Central memory CD8-positive, alpha-beta T cell (primary cell): ENCODE results near the gene LYRM7.

ENCODE experiments used
- ATAC-seq: fragments of 150-1000 bp; cut with Tn5 transposase; replicated peaks from 2 replicates; pipeline ENCODE4 v1.10.0; 2022; ENCODE audit warnings: mild to moderate bottlenecking, moderate FRiP score, moderate number of reproducible peaks; ENCODE audit not compliant: poor library complexity, severe bottlenecking; ENCODE audit errors: extremely low read depth
- DNase-seq, 2 donors: peaks; one replicate each; pipeline ENCODE4 v3.0.0; 2021; ENCODE audit warnings: low spot score in 2 of 2
- H3K27ac Mint-ChIP-seq: one replicate; pipeline ENCODE4 v1.8.0; 2022; ENCODE audit warnings: low read depth, mild to moderate bottlenecking, moderate library complexity, mixed read lengths
- H3K27me3 Mint-ChIP-seq: one replicate; pipeline ENCODE4 v1.8.0; 2022; ENCODE audit warnings: mixed read lengths
- H3K36me3 Mint-ChIP-seq: one replicate; pipeline ENCODE4 v1.8.0; 2022; ENCODE audit warnings: mild to moderate bottlenecking, moderate library complexity, mixed read lengths; ENCODE audit not compliant: insufficient read depth
- H3K4me1 Mint-ChIP-seq: one replicate; pipeline ENCODE4 v1.8.0; 2022; ENCODE audit warnings: mixed read lengths
- H3K4me3 Mint-ChIP-seq: one replicate; pipeline ENCODE4 v1.8.0; 2022; ENCODE audit warnings: mild to moderate bottlenecking, moderate library complexity, mixed read lengths
- H3K9me3 Mint-ChIP-seq: one replicate; pipeline ENCODE4 v1.8.0; 2022; ENCODE audit warnings: mixed read lengths

LYRM7 gene

GRCh38 chr5:131212471-131213021, 41.8 kb downstream of the LYRM7 start:
- ATAC-seq (no peak), DNase-seq (no peak)
- Mint-ChIP-seq H3K4me1 (peaks cover 46% of the 10 kb centered on the region), H3K36me3 (peaks cover 11% of the 10 kb centered on the region), H3K27ac (peak overlapping the region; percentile 1), H3K9me3 (no peaks in the 10 kb centered on the region), H3K4me3 (no peak overlapping the region), H3K27me3 (no peaks in the 10 kb centered on the region)

- Mint-ChIP-seq H3K27ac (no peak overlapping the region), H3K4me3 (no peak overlapping the region), H3K36me3 (peaks cover 9% of the 10 kb centered on the region), H3K4me1 (peaks cover 36% of the 10 kb centered on the region), H3K9me3 (no peaks in the 10 kb centered on the region), H3K27me3 (no peaks in the 10 kb centered on the region)
- DNase-seq (no peak), ATAC-seq (no peak)
These were observed 44.0 kb downstream of the LYRM7 start for GRCh38 chr5:131214609-131215227.

GRCh38 chr5:131217791-131218190, 47.0 kb downstream of the LYRM7 start:
- ATAC-seq (no peak), DNase-seq (no peak)
- H3K4me3 Mint-ChIP-seq: no peak overlapping the region
- H3K27ac Mint-ChIP-seq: no peak overlapping the region
- no peaks in the 10 kb centered on the region for H3K9me3 Mint-ChIP-seq
- H3K36me3 Mint-ChIP-seq: peaks cover 2% of the 10 kb centered on the region
- no peaks in the 10 kb centered on the region for H3K27me3 Mint-ChIP-seq
- peaks cover 15% of the 10 kb centered on the region for H3K4me1 Mint-ChIP-seq

- Mint-ChIP-seq H3K4me3 (no peak overlapping the region), H3K27me3 (no peaks in the 10 kb centered on the region), H3K9me3 (no peaks in the 10 kb centered on the region), H3K27ac (no peak overlapping the region), H3K4me1 (peaks cover 15% of the 10 kb centered on the region), H3K36me3 (peaks cover 2% of the 10 kb centered on the region)
- ATAC-seq (no peak), DNase-seq (no peak)
These were observed 47.6 kb downstream of the LYRM7 start for GRCh38 chr5:131218392-131218791.

- H3K4me3 Mint-ChIP-seq: no peak overlapping the region
- H3K36me3 Mint-ChIP-seq: peaks cover 2% of the 10 kb centered on the region
- no peaks in the 10 kb centered on the region for H3K9me3 Mint-ChIP-seq
- DNase-seq (no peak), ATAC-seq (no peak)
- H3K27ac Mint-ChIP-seq: no peak overlapping the region
- no peaks in the 10 kb centered on the region for H3K27me3 Mint-ChIP-seq
- no peaks in the 10 kb centered on the region for H3K4me1 Mint-ChIP-seq
These were observed 49.8 kb downstream of the LYRM7 start for GRCh38 chr5:131220566-131220965.

GRCh38 chr5:131221008-131221703, 50.4 kb downstream of the LYRM7 start:
- ATAC-seq (no peak), DNase-seq (no peak)
- H3K4me1 Mint-ChIP-seq: no peaks in the 10 kb centered on the region
- no peak overlapping the region for H3K27ac Mint-ChIP-seq
- H3K9me3 Mint-ChIP-seq: no peaks in the 10 kb centered on the region
- H3K4me3 Mint-ChIP-seq: no peak overlapping the region
- no peaks in the 10 kb centered on the region for H3K27me3 Mint-ChIP-seq
- no peaks in the 10 kb centered on the region for H3K36me3 Mint-ChIP-seq

GRCh38 chr5:131221888-131222287, 51.1 kb downstream of the LYRM7 start:
- H3K27ac Mint-ChIP-seq: no peak overlapping the region
- no peaks in the 10 kb centered on the region for H3K9me3 Mint-ChIP-seq
- ATAC-seq (no peak), DNase-seq (no peak)
- H3K4me3 Mint-ChIP-seq: no peak overlapping the region
- H3K4me1 Mint-ChIP-seq: no peaks in the 10 kb centered on the region
- H3K27me3 Mint-ChIP-seq: no peaks in the 10 kb centered on the region
- no peaks in the 10 kb centered on the region for H3K36me3 Mint-ChIP-seq

- DNase-seq (no peak), ATAC-seq (no peak)
- H3K4me1 Mint-ChIP-seq: no peaks in the 10 kb centered on the region
- H3K36me3 Mint-ChIP-seq: no peaks in the 10 kb centered on the region
- no peak overlapping the region for H3K27ac Mint-ChIP-seq
- peak overlapping the region; percentile 8 for H3K4me3 Mint-ChIP-seq
- no peaks in the 10 kb centered on the region for H3K9me3 Mint-ChIP-seq
- H3K27me3 Mint-ChIP-seq: no peaks in the 10 kb centered on the region
These were observed 52.0 kb downstream of the LYRM7 start for GRCh38 chr5:131222731-131223130.

GRCh38 chr5:131223751-131224386, 53.1 kb downstream of the LYRM7 start:
- DNase-seq: no peak
- no peak overlapping the region for H3K27ac Mint-ChIP-seq
- no peak for ATAC-seq
- no peaks in the 10 kb centered on the region for H3K36me3 Mint-ChIP-seq
- no peaks in the 10 kb centered on the region for H3K27me3 Mint-ChIP-seq
- H3K4me1 Mint-ChIP-seq: no peaks in the 10 kb centered on the region
- H3K4me3 Mint-ChIP-seq: no peak overlapping the region
- no peaks in the 10 kb centered on the region for H3K9me3 Mint-ChIP-seq

- no peak for DNase-seq
- Mint-ChIP-seq H3K36me3 (no peaks in the 10 kb centered on the region), H3K9me3 (no peaks in the 10 kb centered on the region), H3K27me3 (no peaks in the 10 kb centered on the region), H3K27ac (no peak overlapping the region), H3K4me3 (no peak overlapping the region), H3K4me1 (no peaks in the 10 kb centered on the region)
- peak; percentile 55 for ATAC-seq
These were observed 53.9 kb downstream of the LYRM7 start for GRCh38 chr5:131224387-131225201.

GRCh38 chr5:131225282-131225974, 54.7 kb downstream of the LYRM7 start:
- no peak overlapping the region for H3K4me3 Mint-ChIP-seq
- H3K36me3 Mint-ChIP-seq: no peaks in the 10 kb centered on the region
- H3K27ac Mint-ChIP-seq: no peak overlapping the region
- no peaks in the 10 kb centered on the region for H3K4me1 Mint-ChIP-seq
- DNase-seq (no peak), ATAC-seq (no peak)
- no peaks in the 10 kb centered on the region for H3K9me3 Mint-ChIP-seq
- H3K27me3 Mint-ChIP-seq: no peaks in the 10 kb centered on the region

GRCh38 chr5:131226899-131227298, 56.2 kb downstream of the LYRM7 start:
- no peak overlapping the region for H3K27ac Mint-ChIP-seq
- no peak for DNase-seq

More at GRCh38 chr5:131226899-131227298, 56.2 kb downstream of the LYRM7 start:
- no peak for ATAC-seq
- Mint-ChIP-seq H3K4me3 (no peak overlapping the region), H3K27me3 (no peaks in the 10 kb centered on the region), H3K4me1 (no peaks in the 10 kb centered on the region), H3K9me3 (no peaks in the 10 kb centered on the region), H3K36me3 (no peaks in the 10 kb centered on the region)
